IMR-90 (cell line): ENCODE data around the gene NDUFB5. TPM values are rescaled to one million over a fixed set of nuclear protein-coding genes. Genes with fewer than 3 reads are reported as not detected.
"Not testable (repeated sequence)": the region's sequence is repeated elsewhere in the genome, so short reads cannot be mapped to it uniquely, and the experiment has no call there.

ENCODE experiments used
- ATAC-seq: fragments of 200-7000 bp; cut with Tn5 transposase; 2 replicates; pipeline ENCODE4 v1.9.1; 2020; ENCODE audit warnings: low read depth, mild to moderate bottlenecking, moderate library complexity
- BruUV-seq: library from RNA; stranded (reverse); fragments of 400-500 nt; replicated peaks from 2 replicates; lab custom pipeline; 2021; lab: Mats Ljungman, UMichigan
- CTCF ChIA-PET: fragments of 300-600 bp; formaldehyde crosslinking; extraction: SDS; loops from one replicate; lab custom pipeline; 2021; ENCODE audit warnings: antibody characterized with exemption; lab: Yijun Ruan, JAX
- POLR2A ChIA-PET: fragments of 300-600 bp; sonication (Branson Sonifier 250); formaldehyde crosslinking; loops from one replicate; lab custom pipeline; 2022; ENCODE audit warnings: antibody characterized with exemption; ENCODE audit not compliant: unreplicated experiment; lab: Charles Lee
- DNase-seq: peaks from one replicate; pipeline ENCODE4 v3.0.0; 2013
- H2AFZ ChIP-seq: replicated peaks from 2 replicates; pipeline ENCODE3; 2013; ENCODE audit warnings: low read length, mild to moderate bottlenecking; ENCODE audit not compliant: poor library complexity
- H2AK5ac ChIP-seq: 2 replicates; pipeline ENCODE4 v1.6.1; 2013; ENCODE audit warnings: low read depth, low read length, inconsistent platforms
- H2AK9ac ChIP-seq: replicated peaks from 2 replicates; pipeline ENCODE3; 2013; ENCODE audit warnings: mild to moderate bottlenecking, low read depth, low read length, moderate library complexity; ENCODE audit not compliant: poor library complexity
- H2BK120ac ChIP-seq: 2 replicates; pipeline ENCODE4 v1.6.1; 2013; ENCODE audit warnings: low read depth, low read length, inconsistent platforms
- H2BK15ac ChIP-seq: 3 replicates; pipeline ENCODE4 v1.6.1; 2013; ENCODE audit warnings: low read depth, low read length, inconsistent platforms
- H2BK20ac ChIP-seq: 2 replicates; pipeline ENCODE4 v1.6.1; 2013; ENCODE audit warnings: low read depth, mild to moderate bottlenecking, inconsistent platforms, low read length, moderate library complexity
- H2BK5ac ChIP-seq: 2 replicates; pipeline ENCODE4 v1.6.1; 2013; ENCODE audit warnings: mild to moderate bottlenecking, low read depth, low read length, inconsistent platforms; ENCODE audit not compliant: poor library complexity, severe bottlenecking
- H3K14ac ChIP-seq: replicated peaks from 2 replicates; pipeline ENCODE4 v1.6.1; 2013; ENCODE audit warnings: low read depth, low read length, inconsistent platforms
- H3K18ac ChIP-seq: 2 replicates; pipeline ENCODE4 v1.6.1; 2013; ENCODE audit warnings: low read depth, low read length, control low read depth
- H3K23ac ChIP-seq: 2 replicates; pipeline ENCODE4 v1.6.1; 2013; ENCODE audit warnings: low read depth, low read length, inconsistent platforms
- H3K27ac ChIP-seq: 2 replicates; pipeline ENCODE4 v1.5.1; 2013; ENCODE audit warnings: mild to moderate bottlenecking, control low read depth, low read length; ENCODE audit not compliant: insufficient read depth
- H3K27me3 ChIP-seq: 2 replicates; pipeline ENCODE4 v1.6.1; 2013; ENCODE audit warnings: low read length; ENCODE audit not compliant: control insufficient read depth, insufficient read depth
- H3K36me3 ChIP-seq: 2 replicates; pipeline ENCODE4 v1.6.1; 2013; ENCODE audit warnings: low read length, mixed read lengths; ENCODE audit not compliant: control insufficient read depth, insufficient read depth
- H3K4ac ChIP-seq: 2 replicates; pipeline ENCODE4 v1.6.1; 2013; ENCODE audit warnings: low read depth, low read length, inconsistent platforms
- H3K4me1 ChIP-seq: 2 replicates; pipeline ENCODE4 v1.6.1; 2013; ENCODE audit warnings: low read length, mixed read lengths; ENCODE audit not compliant: control insufficient read depth, insufficient read depth
- H3K4me2 ChIP-seq: 2 replicates; pipeline ENCODE4 v1.6.1; 2013; ENCODE audit warnings: low read depth, mild to moderate bottlenecking, control low read depth, low read length, moderate library complexity
- H3K4me3 ChIP-seq: 2 replicates; pipeline ENCODE4 v1.5.1; 2013; ENCODE audit warnings: low read depth, mild to moderate bottlenecking, control low read depth, low read length, moderate library complexity; ENCODE audit not compliant: insufficient read depth
- H3K56ac ChIP-seq: 2 replicates; pipeline ENCODE4 v1.6.1; 2013; ENCODE audit warnings: low read length, inconsistent platforms; ENCODE audit not compliant: insufficient read depth; ENCODE audit errors: extremely low read depth
- H3K79me1 ChIP-seq, 2 experiments: 2 replicates each; pipeline ENCODE4 v1.6.1; 2013; ENCODE audit warnings: low read length in 2 of 2, inconsistent platforms in 1 of 2, low read depth in 1 of 2
- H3K9ac ChIP-seq: 2 replicates; pipeline ENCODE4 v1.6.1; 2013; ENCODE audit warnings: low read depth, low read length, control low read depth
- H3K9me1 ChIP-seq: 2 replicates; pipeline ENCODE4 v1.6.1; 2013; ENCODE audit warnings: low read length, inconsistent platforms; ENCODE audit not compliant: insufficient read depth
- H3K9me3 ChIP-seq: 2 replicates; pipeline ENCODE4 v1.6.1; 2013; ENCODE audit warnings: low read length; ENCODE audit not compliant: control insufficient read depth, insufficient read depth
- H4K20me1 ChIP-seq: 2 replicates; pipeline ENCODE4 v1.6.1; 2013; ENCODE audit warnings: low read length, inconsistent platforms; ENCODE audit not compliant: insufficient read depth
- H4K5ac ChIP-seq: 2 replicates; pipeline ENCODE4 v1.6.1; 2013; ENCODE audit warnings: mild to moderate bottlenecking, low read depth, low read length, control low read depth
- H4K8ac ChIP-seq, 2 experiments: 2 replicates each; pipeline ENCODE4 v1.6.1; 2013; ENCODE audit warnings: low read depth in 2 of 2, low read length in 2 of 2, control low read depth in 1 of 2, inconsistent platforms in 1 of 2
- H4K91ac ChIP-seq: 2 replicates; pipeline ENCODE4 v1.6.1; 2013; ENCODE audit warnings: low read depth, low read length, inconsistent platforms; ENCODE audit not compliant: insufficient read depth
- FOS ChIP-seq: fragments of 150-350 bp; IDR thresholded peaks from 2 replicates; pipeline ENCODE4 v1.6.1; 2016; ENCODE audit warnings: low read depth, low read length
- MXI1 ChIP-seq: IDR thresholded peaks from 2 replicates; pipeline ENCODE4 v1.6.1; 2012; ENCODE audit warnings: low read depth, mild to moderate bottlenecking, low read length, moderate library complexity, borderline replicate concordance
- WGBS, 2 experiments: methylation state at CpG; one replicate each; pipeline versions ENCODE4 v1.1.5 to v1.1.7; 2013; ENCODE audit warnings: missing lambda C conversion rate in 2 of 2; ENCODE audit not compliant: insufficient read length in 1 of 2; ENCODE audit errors: extremely low coverage in 2 of 2; 5-methylcytosine and 5-hydroxymethylcytosine counted together
- dilution Hi-C: fragments of 300-500 bp; cut with HindIII; formaldehyde crosslinking; loops from one replicate; pipeline ENCODE4 v1.14.3; 2018; ENCODE audit warnings: low sequenced_read_pairs; ENCODE audit not compliant: unreplicated experiment
- in situ Hi-C: fragments of 300-500 bp; cut with MboI; formaldehyde crosslinking; loops from 3 replicates; pipeline ENCODE4 v1.14.3; 2019; ENCODE audit warnings: low sequenced_read_pairs, inconsistent platforms, mixed read lengths
- intact Hi-C: fragments of 100-400 bp; cut with micrococcal nuclease; formaldehyde crosslinking; loops from 2 replicates; pipeline ENCODE4 v1.10.0; 2022
- polyA plus RNA-seq, 3 experiments: library from polyadenylated mRNA; depleted of rRNA; stranded (reverse); fragments of >200 nt; gene quantifications; 2 replicates each; pipeline ENCODE4 v1.2.3, GENCODE V29; 2012; ENCODE audit warnings: low replicate concordance in 1 of 3
- total RNA-seq: library from RNA; depleted of rRNA; stranded (reverse); fragments of >200 nt; gene quantifications from 2 replicates; pipeline ENCODE4 v1.2.3, GENCODE V29; 2012

The NDUFB5 gene
- total and polyA plus RNA-seq, 2 of the 4 experiments (the other 2 are of a cell fraction), result 17.2 to 29.3 TPM

- Histone ChIP-seq H3K4me3 (no peak overlapping the region), H3K23ac (no peak overlapping the region), H2AFZ (no peak overlapping the region), H3K79me1 (no peaks in the 10 kb centered on the region), H2BK20ac (no peak overlapping the region), H2AK5ac (no peak overlapping the region), H4K8ac (no peak overlapping the region), H3K27ac (no peak overlapping the region), H3K4ac (no peak overlapping the region), H3K56ac (no peak overlapping the region), H3K27me3 (no peaks in the 10 kb centered on the region), H3K18ac (no peak overlapping the region), H3K36me3 (no peaks in the 10 kb centered on the region), H3K9me3 (no peaks in the 10 kb centered on the region), H4K20me1 (no peaks in the 10 kb centered on the region), H3K9me1 (no peaks in the 10 kb centered on the region), H2AK9ac (no peak overlapping the region), H2BK15ac (no peak overlapping the region), H3K9ac (no peak overlapping the region), H4K91ac (no peak overlapping the region), H2BK120ac (no peak overlapping the region), H2BK5ac (no peak overlapping the region), H3K4me2 (no peak overlapping the region), H3K14ac (no peak overlapping the region), H4K5ac (no peak overlapping the region), H3K4me1 (no peaks in the 10 kb centered on the region)
- dilution Hi-C loops (no loop called here), in situ Hi-C loops (no loop called here), intact Hi-C loops (no loop called here)
- WGBS, 2 experiments, result no CpG with 5 or more reads among the region's 3 CpGs
- ChIA-PET CTCF (no interaction called here), POLR2A (no interaction called here)
- DNase-seq, result no peak
- no peak for ATAC-seq
- TF ChIP-seq FOS, result no peak
- TF ChIP-seq MXI1, result no peak
- no TSS peak for BruUV-seq
Measured at GRCh38 chr3:179642871-179643270, 38.3 kb downstream of the NDUFB5 start.

- H4K20me1 ChIP-seq, H2BK5ac ChIP-seq, H2AK9ac ChIP-seq, H2AK5ac ChIP-seq, H3K27ac ChIP-seq, H3K56ac ChIP-seq, H2AFZ ChIP-seq, H4K5ac ChIP-seq, H3K23ac ChIP-seq, H3K4ac ChIP-seq, CTCF ChIA-PET, ATAC-seq, H3K4me1 ChIP-seq, DNase-seq, H3K18ac ChIP-seq, intact Hi-C loops, H3K14ac ChIP-seq, H3K9me1 ChIP-seq, H2BK120ac ChIP-seq, H3K4me2 ChIP-seq, H4K91ac ChIP-seq, dilution Hi-C loops, H3K9ac ChIP-seq, H3K36me3 ChIP-seq, H3K4me3 ChIP-seq, H3K9me3 ChIP-seq, H4K8ac ChIP-seq, H2BK20ac ChIP-seq, POLR2A ChIA-PET, H3K27me3 ChIP-seq, H3K79me1 ChIP-seq, H2BK15ac ChIP-seq, in situ Hi-C loops, BruUV-seq: not testable (repeated sequence)
- WGBS, 2 experiments, result no CpG with 5 or more reads among the region's 8 CpGs
Measured at GRCh38 chr3:179643837-179644236, 39.2 kb downstream of the NDUFB5 start.
